Right hindlimb (tissue), 1 donor: Measurements from ENCODE around the gene PTPRT.

ENCODE experiments used
- DNase-seq: peaks from one replicate; pipeline ENCODE4 v3.0.0-alpha.2; 2018

PTPRT gene

GRCh38 chr20:43186312-43186711 is 3.4 kb downstream of the PTPRT start:
- no peak for DNase-seq

GRCh38 chr20:43185901-43186300 is 3.8 kb downstream of the PTPRT start:
- DNase-seq: no peak

- DNase-seq: peak; percentile 31
These were observed 6.1 kb downstream of the PTPRT start for GRCh38 chr20:43183536-43184070.

GRCh38 chr20:43178080-43178479 is 11.6 kb downstream of the PTPRT start:
- DNase-seq: peak; percentile 59

GRCh38 chr20:43176726-43177125 is 13.0 kb downstream of the PTPRT start:
- no peak for DNase-seq

- DNase-seq: no peak
These were observed 17.8 kb downstream of the PTPRT start for GRCh38 chr20:43171930-43172329.

GRCh38 chr20:43170771-43171170 is 18.9 kb downstream of the PTPRT start:
- no peak for DNase-seq

- peak; percentile 53 for DNase-seq
These were observed 22.1 kb downstream of the PTPRT start for GRCh38 chr20:43167615-43168014.

GRCh38 chr20:43167021-43167420 is 22.7 kb downstream of the PTPRT start:
- no peak for DNase-seq

- DNase-seq: no peak
These were observed 24.1 kb downstream of the PTPRT start for GRCh38 chr20:43165611-43166010.

- peak; percentile 66 for DNase-seq
These were observed 25.0 kb downstream of the PTPRT start for GRCh38 chr20:43164736-43165135.

GRCh38 chr20:43161716-43162115 is 28.0 kb downstream of the PTPRT start:
- no peak for DNase-seq

GRCh38 chr20:43160941-43161340 is 28.8 kb downstream of the PTPRT start:
- DNase-seq: peak; percentile 33

- no peak for DNase-seq
These were observed 29.7 kb downstream of the PTPRT start for GRCh38 chr20:43159994-43160393.

GRCh38 chr20:43155366-43156100 is 34.2 kb downstream of the PTPRT start:
- DNase-seq: no peak

- no peak for DNase-seq
These were observed 37.8 kb downstream of the PTPRT start for GRCh38 chr20:43151901-43152300.

- DNase-seq: no peak
These were observed 38.5 kb downstream of the PTPRT start for GRCh38 chr20:43151256-43151655.

- no peak for DNase-seq
These were observed 49.0 kb downstream of the PTPRT start for GRCh38 chr20:43140726-43141125.

GRCh38 chr20:43138061-43138770 is 51.5 kb downstream of the PTPRT start:
- no peak for DNase-seq

- no peak for DNase-seq
These were observed 52.5 kb downstream of the PTPRT start for GRCh38 chr20:43137160-43137559.

GRCh38 chr20:43124241-43124640 is 65.5 kb downstream of the PTPRT start:
- DNase-seq: no peak

- DNase-seq: no peak
These were observed 66.5 kb downstream of the PTPRT start for GRCh38 chr20:43123180-43123579.

GRCh38 chr20:43119720-43120119 is 70.0 kb downstream of the PTPRT start:
- no peak for DNase-seq

GRCh38 chr20:43102394-43102793 is 87.3 kb downstream of the PTPRT start:
- no peak for DNase-seq
